Suprapubic skin (tissue), 4 donors: Measurements from ENCODE around the gene RBMS3. TPM values are rescaled to one million over a fixed set of nuclear protein-coding genes. Genes with fewer than 3 reads are reported as not detected.

ENCODE experiments used
- DNase-seq, 2 donors: peaks; one replicate each; pipeline ENCODE4 v3.0.0-alpha.2; 2019; ENCODE audit warnings: low spot score in 2 of 2
- H3K27ac ChIP-seq: fragments of 200-600 bp; sonication (generic); one replicate; pipeline ENCODE4 v1.5.1; 2019
- H3K27me3 ChIP-seq: fragments of 200-600 bp; sonication (generic); one replicate; pipeline ENCODE4 v1.5.1; 2019
- H3K36me3 ChIP-seq: fragments of 200-600 bp; sonication (generic); one replicate; pipeline ENCODE4 v1.5.1; 2019
- H3K4me1 ChIP-seq: fragments of 200-600 bp; sonication (generic); one replicate; pipeline ENCODE4 v1.5.1; 2019
- H3K4me3 ChIP-seq: fragments of 200-600 bp; sonication (generic); one replicate; pipeline ENCODE4 v1.5.1; 2019; ENCODE audit warnings: mild to moderate bottlenecking
- H3K9me3 ChIP-seq: fragments of 200-600 bp; sonication (generic); one replicate; pipeline ENCODE4 v1.5.1; 2019
- EP300 ChIP-seq: sonication (generic); formaldehyde crosslinking; IDR thresholded peaks from one replicate; pipeline ENCODE4 v1.6.1; 2017; ENCODE audit warnings: antibody characterized with exemption
- POLR2A ChIP-seq, 2 donors: fragments of 450-650 bp; IDR thresholded peaks; one replicate each; pipeline ENCODE4 v1.6.1; 2017; ENCODE audit warnings: antibody characterized with exemption in 2 of 2, mild to moderate bottlenecking in 2 of 2, moderate library complexity in 2 of 2
- POLR2AphosphoS5 ChIP-seq, 3 donors: sonication (generic); formaldehyde crosslinking; IDR thresholded peaks; one replicate each; pipeline ENCODE4 v1.6.1; 2017; ENCODE audit warnings: antibody characterized with exemption in 3 of 3
- WGBS: methylation state at CpG from one replicate; pipeline ENCODE4 v1.1.5; 2018; 5-methylcytosine and 5-hydroxymethylcytosine counted together
- total RNA-seq, 4 donors: library from RNA; depleted of rRNA; stranded (reverse); fragments of >200 nt; gene quantifications; one replicate each; pipeline ENCODE4 v1.1.0, GENCODE V29; 2016
- TF ChIP-seq, protein P1 (sequence below), 2 donors: fragments of 200-600 bp in 1 of 2; fragments of 450-650 bp in 1 of 2; sonication (generic) in 1 of 2; IDR thresholded peaks; one replicate each; pipeline ENCODE4 v1.5.1; 2016 to 2019; ENCODE audit warnings: antibody characterized with exemption in 2 of 2, mild to moderate bottlenecking in 1 of 2, moderate library complexity in 1 of 2

The RBMS3 gene
- total RNA-seq, 4 donors from 2014 or later = 7.7 to 23.4 (median 11.9) TPM

DNA sequence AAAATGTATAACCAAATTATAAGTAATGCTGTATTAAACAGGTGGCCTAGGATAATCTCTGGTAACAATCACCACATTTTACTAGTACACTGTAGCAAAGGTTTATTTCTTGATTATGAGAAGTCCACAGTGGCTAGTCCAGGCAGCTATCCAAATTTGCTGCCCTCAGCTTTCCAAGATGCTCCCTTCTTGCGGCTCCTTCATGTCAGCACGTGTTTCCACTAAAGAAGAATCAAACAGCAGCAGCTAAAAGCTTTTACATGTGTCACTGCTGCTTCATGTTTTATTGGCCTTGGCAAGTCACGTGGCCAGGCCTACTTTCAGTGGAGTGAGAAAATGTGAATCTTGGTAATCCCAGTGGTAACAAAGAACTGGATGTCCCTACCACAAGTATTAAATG, 5.6 kb upstream of the RBMS3 start:
- Histone ChIP-seq H3K9me3 (no peaks in the 10 kb centered on the region), H3K36me3 (no peaks in the 10 kb centered on the region), H3K27me3 (no peaks in the 10 kb centered on the region), H3K4me3 (no peak overlapping the region), H3K4me1 (peaks cover 6% of the 10 kb centered on the region), H3K27ac (no peak overlapping the region)
- DNase-seq = no peak
- WGBS = 48% methylated on average over 3 of the region's 3 CpGs
- TF ChIP-seq EP300 = no peak
- TF ChIP-seq POLR2AphosphoS5 (IDR thresholded peaks at IDR 0.05) = no peak
- no peak for TF ChIP-seq POLR2A (IDR thresholded peaks at IDR 0.05)
- TF ChIP-seq, protein P1, sequence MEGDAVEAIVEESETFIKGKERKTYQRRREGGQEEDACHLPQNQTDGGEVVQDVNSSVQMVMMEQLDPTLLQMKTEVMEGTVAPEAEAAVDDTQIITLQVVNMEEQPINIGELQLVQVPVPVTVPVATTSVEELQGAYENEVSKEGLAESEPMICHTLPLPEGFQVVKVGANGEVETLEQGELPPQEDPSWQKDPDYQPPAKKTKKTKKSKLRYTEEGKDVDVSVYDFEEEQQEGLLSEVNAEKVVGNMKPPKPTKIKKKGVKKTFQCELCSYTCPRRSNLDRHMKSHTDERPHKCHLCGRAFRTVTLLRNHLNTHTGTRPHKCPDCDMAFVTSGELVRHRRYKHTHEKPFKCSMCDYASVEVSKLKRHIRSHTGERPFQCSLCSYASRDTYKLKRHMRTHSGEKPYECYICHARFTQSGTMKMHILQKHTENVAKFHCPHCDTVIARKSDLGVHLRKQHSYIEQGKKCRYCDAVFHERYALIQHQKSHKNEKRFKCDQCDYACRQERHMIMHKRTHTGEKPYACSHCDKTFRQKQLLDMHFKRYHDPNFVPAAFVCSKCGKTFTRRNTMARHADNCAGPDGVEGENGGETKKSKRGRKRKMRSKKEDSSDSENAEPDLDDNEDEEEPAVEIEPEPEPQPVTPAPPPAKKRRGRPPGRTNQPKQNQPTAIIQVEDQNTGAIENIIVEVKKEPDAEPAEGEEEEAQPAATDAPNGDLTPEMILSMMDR (IDR thresholded peaks at IDR 0.05) = no peak

DNA sequence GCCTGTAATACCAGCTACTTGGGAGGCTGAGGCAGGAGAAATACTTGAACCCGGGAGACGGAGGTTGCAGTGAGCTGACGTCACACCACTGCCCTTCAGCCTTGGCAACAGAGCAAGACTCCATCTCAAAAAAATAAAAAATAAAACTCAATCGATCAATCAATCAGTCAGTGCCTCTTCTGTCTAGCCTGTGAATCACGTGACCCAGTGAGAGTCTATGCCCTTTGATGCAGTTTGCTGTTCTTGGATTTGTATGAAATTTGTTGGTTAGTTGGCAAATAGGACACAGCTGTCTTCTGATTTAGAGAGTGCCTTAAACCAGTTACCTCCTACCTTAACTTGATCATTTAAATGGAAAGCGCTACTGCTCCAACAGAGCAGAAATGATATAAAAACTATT, 3.6 kb upstream of the RBMS3 start:
- DNase-seq = no peak
- no peak for TF ChIP-seq EP300
- TF ChIP-seq, protein P1 (IDR thresholded peaks at IDR 0.05) = no peak
- TF ChIP-seq POLR2A (IDR thresholded peaks at IDR 0.05) = no peak
- TF ChIP-seq POLR2AphosphoS5 (IDR thresholded peaks at IDR 0.05) = no peak
- Histone ChIP-seq H3K36me3 (no peaks in the 10 kb centered on the region), H3K4me1 (peaks cover 6% of the 10 kb centered on the region), H3K27ac (no peak overlapping the region), H3K9me3 (no peaks in the 10 kb centered on the region), H3K27me3 (no peaks in the 10 kb centered on the region), H3K4me3 (no peak overlapping the region)
- WGBS = 96% methylated on average over 6 of the region's 6 CpGs

DNA sequence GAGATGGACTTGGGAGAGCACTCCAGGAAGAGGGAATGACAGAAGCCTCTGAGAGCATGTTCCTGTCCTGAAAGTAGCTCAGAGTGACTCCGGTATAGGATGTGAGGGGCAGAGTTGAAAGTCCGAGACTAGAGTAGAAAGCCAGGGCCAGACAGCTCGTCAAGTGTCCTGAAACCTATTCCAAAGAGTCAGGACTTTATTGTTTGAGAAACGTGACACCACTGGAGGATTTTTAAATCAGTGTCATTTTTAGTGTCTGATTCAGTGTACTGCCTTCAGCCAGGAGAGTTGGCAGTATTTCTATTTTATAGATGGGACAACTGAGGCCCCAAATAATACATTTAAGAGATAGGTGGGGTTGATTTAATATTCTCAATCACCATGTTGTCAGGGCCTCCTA, 1.6 kb upstream of the RBMS3 start:
- H3K27me3 ChIP-seq = no peaks in the 10 kb centered on the region
- no peaks in the 10 kb centered on the region for H3K36me3 ChIP-seq
- no peak overlapping the region for H3K27ac ChIP-seq
- TF ChIP-seq POLR2A (IDR thresholded peaks at IDR 0.05) = no peak
- no peak for TF ChIP-seq POLR2AphosphoS5 (IDR thresholded peaks at IDR 0.05)
- TF ChIP-seq, protein P1 (IDR thresholded peaks at IDR 0.05) = no peak
- no peak for TF ChIP-seq EP300
- H3K4me3 ChIP-seq = no peak overlapping the region
- H3K9me3 ChIP-seq = no peaks in the 10 kb centered on the region
- WGBS = 82% methylated on average over 4 of the region's 4 CpGs
- no peak for DNase-seq
- peaks cover 10% of the 10 kb centered on the region for H3K4me1 ChIP-seq

DNA sequence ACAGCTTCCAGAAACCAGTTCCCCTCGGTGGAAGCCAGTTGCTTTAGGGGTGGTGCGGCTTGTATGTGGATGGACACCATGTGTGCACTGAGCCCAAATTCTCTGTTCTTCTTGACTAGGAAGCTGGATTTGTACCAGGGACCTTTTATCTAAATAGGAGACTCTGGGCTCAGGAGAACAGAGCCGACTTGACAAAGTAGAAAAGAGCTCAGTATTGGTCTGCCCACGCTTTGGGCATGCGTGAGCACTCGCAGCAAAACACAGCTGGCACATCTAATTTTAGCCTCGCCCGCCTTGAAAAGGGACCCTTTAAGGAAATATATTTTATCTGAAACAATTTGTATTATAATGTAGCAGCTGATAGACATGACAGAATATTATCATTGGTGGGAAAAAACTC, 1.1 kb upstream of the RBMS3 start:
- Histone ChIP-seq H3K36me3 (no peaks in the 10 kb centered on the region), H3K27me3 (no peaks in the 10 kb centered on the region), H3K9me3 (no peaks in the 10 kb centered on the region), H3K4me3 (peak overlapping the region; percentile 58), H3K27ac (no peak overlapping the region), H3K4me1 (peaks cover 10% of the 10 kb centered on the region)
- no peak for DNase-seq
- WGBS = 55% methylated on average over 8 of the region's 8 CpGs
- TF ChIP-seq POLR2AphosphoS5 (IDR thresholded peaks at IDR 0.05) (no peak), EP300 (no peak), POLR2A (IDR thresholded peaks at IDR 0.05) (no peak)
- TF ChIP-seq, protein P1 (IDR thresholded peaks at IDR 0.05) = no peak

DNA sequence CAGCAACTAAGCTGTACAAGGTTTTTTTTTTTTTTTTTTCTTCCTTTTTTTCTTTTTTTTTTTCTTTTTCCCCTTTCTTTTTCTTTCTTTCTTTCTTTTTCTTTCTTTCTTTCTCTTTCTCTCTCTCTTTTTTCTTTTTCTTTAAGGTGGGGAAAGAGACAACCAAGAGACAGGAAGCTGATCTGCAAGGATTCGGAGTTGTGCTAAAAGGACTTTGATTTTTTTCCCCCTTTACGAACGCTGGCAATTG, 148 bp downstream of the RBMS3 start:
- Histone ChIP-seq H3K27ac (peak overlapping the region; percentile 87), H3K9me3 (no peaks in the 10 kb centered on the region), H3K4me1 (peaks cover 17% of the 10 kb centered on the region), H3K27me3 (no peaks in the 10 kb centered on the region), H3K4me3 (peak overlapping the region; percentile 58), H3K36me3 (no peaks in the 10 kb centered on the region)
- WGBS = 0% methylated on average over 3 of the region's 3 CpGs
- DNase-seq = no peak
- TF ChIP-seq EP300 (no peak), POLR2AphosphoS5 (IDR thresholded peaks at IDR 0.05) (no peak)
- TF ChIP-seq, protein P1 (IDR thresholded peaks at IDR 0.05) = peak in 1 of 2 donors; percentile 1
